Measurements from ENCODE around the gene CDK5. TPM values are rescaled to one million over a fixed set of nuclear protein-coding genes. Genes with fewer than 3 reads are reported as not detected.

CDK5 gene
- total and polyA plus RNA-seq, 9 of the 15 experiments (the other 6 are each of a cell fraction or from before 2014, with no cell fraction given), result 3.2 to 38.0 (median 27.5) TPM

GRCh38 chr7:151061213-151062110 lies 3.8 kb upstream of the CDK5 start (continued):
- 0 out of 2 replicates have a peak, but pooled peaks have one; percentile 14 for TF ChIP-seq ZNF316 (IDR thresholded peaks at IDR 0.05)
- TF ChIP-seq POLR2A (conservative IDR thresholded peaks at IDR 0.05), result peak; percentile 34; the same call in 1 of the 2 replicates
- no peak; a peak in 1 of 4 replicates for TF ChIP-seq RAD21 (CRISPR knock-in tag; conservative IDR thresholded peaks at IDR 0.05 in 1 of 2, IDR thresholded peaks at IDR 0.05 in 1 of 2)
- TF ChIP-seq ZNF217 (CRISPR knock-in tag; IDR thresholded peaks at IDR 0.05), result no peak
- TF ChIP-seq BRCA1 (IDR thresholded peaks at IDR 0.05), result no peak
- 0 out of 2 replicates have a peak, but pooled peaks have one; percentile 84 for TF ChIP-seq BRCA1 (CRISPR knock-in tag; IDR thresholded peaks at IDR 0.05)
- TF ChIP-seq CBX5 (IDR thresholded peaks at IDR 0.05; ENCODE audit: borderline replicate concordance, low read depth), result no peak
- peak; percentile 15; the same call in 1 of the 2 replicates for TF ChIP-seq NBN (IDR thresholded peaks at IDR 0.05; ENCODE audit: low read depth)
- no peak for TF ChIP-seq CGGBP1 (CRISPR knock-in tag; IDR thresholded peaks at IDR 0.05)
- TF ChIP-seq ZBTB5 (IDR thresholded peaks at IDR 0.05), result 0 out of 2 replicates have a peak, but pooled peaks have one; percentile 37
- TF ChIP-seq SUPT5H (IDR thresholded peaks at IDR 0.05), result no peak
- no peak for TF ChIP-seq ARID1B (IDR thresholded peaks at IDR 0.05)
- TF ChIP-seq MXI1 (IDR thresholded peaks at IDR 0.05; ENCODE audit: low read depth, low read length), result no peak
- no peak for TF ChIP-seq ZNF280A (IDR thresholded peaks at IDR 0.05; ENCODE audit: low read depth, partially characterized antibody)
- no peak for TF ChIP-seq ZKSCAN8 (CRISPR knock-in tag; IDR thresholded peaks at IDR 0.05)
- no peak for TF ChIP-seq ATF1 (CRISPR knock-in tag; IDR thresholded peaks at IDR 0.05)
- no peak for TF ChIP-seq ATF1 (tag; IDR thresholded peaks at IDR 0.05)
- 0 out of 2 replicates have a peak, but pooled peaks have one; percentile 60 for TF ChIP-seq ZNF740 (CRISPR knock-in tag; IDR thresholded peaks at IDR 0.05)
- no peak for TF ChIP-seq ZNF740 (tag; IDR thresholded peaks at IDR 0.05)
- no peak for TF ChIP-seq ZHX1 (conservative IDR thresholded peaks at IDR 0.05; ENCODE audit: low read length)
- no peak for TF ChIP-seq ZNF239 (CRISPR knock-in tag; IDR thresholded peaks at IDR 0.05)

All from K562 (cell line).